ENCODE results near the gene BNC2. TPM values are rescaled to one million over a fixed set of nuclear protein-coding genes. Genes with fewer than 3 reads are reported as not detected.

Gene BNC2
- total RNA-seq, 1 donor from 2014 or later: not detected

DNA sequence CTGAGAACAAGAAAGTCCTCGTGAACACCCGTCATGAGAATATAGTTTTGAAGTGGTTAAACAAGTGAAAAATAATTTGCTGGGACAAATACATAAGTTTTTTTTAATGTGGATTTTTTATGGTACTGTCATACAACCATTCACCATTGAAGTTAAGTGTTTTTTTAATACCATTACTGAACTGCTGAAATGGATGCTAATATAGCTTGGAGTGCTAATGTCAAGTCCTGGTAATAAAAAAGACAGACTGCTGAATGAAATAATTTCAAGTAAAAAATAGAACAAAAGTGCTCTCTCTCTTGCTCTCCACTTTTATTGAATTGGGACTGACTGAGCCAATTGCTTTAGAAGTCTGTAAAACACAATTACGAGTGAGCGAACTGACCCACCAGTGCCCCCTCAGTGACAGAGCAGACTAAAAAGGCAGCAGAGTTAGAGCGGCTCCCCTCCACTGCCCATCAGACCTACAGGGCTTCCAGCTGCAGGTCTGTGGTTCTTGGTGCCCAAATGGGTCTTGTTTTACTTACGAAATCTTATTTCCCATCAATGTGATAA, 442.5 kb downstream of the BNC2 start:
- Mint-ChIP-seq H3K9me3 (peaks cover 4% of the 10 kb centered on the region), H3K27me3 (ENCODE audit: low read depth) (no peaks in the 10 kb centered on the region), H3K36me3 (ENCODE audit: low read depth) (no peaks in the 10 kb centered on the region), H3K27ac (no peak overlapping the region), H3K4me3 (ENCODE audit: low read depth) (no peak overlapping the region), H3K4me1 (ENCODE audit: low read depth) (no peaks in the 10 kb centered on the region)
- intact Hi-C loops (cut with micrococcal nuclease): no loop called here
- no peak for DNase-seq (ENCODE audit: low spot score)

DNA sequence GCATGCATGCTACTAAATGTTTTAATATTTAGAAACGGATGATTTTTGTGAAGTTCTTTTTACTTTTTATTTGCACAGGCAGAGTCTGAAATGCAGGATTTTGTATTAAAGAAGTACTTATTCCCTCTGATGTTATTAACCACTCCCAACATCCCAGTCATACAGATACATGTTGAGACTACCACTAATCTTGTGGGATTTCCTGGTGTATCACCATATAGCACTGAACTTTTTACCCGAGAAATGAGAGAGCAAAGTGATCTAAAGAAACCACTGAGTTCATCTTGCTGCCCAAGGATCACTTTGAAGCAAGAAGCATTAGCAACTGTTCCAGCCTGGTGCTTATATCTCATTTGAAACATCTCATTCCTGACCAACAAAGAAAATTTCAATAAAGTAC, 443.8 kb downstream of the BNC2 start:
- Mint-ChIP-seq H3K27me3 (ENCODE audit: low read depth) (no peaks in the 10 kb centered on the region), H3K4me3 (ENCODE audit: low read depth) (no peak overlapping the region), H3K27ac (no peak overlapping the region), H3K36me3 (ENCODE audit: low read depth) (no peaks in the 10 kb centered on the region), H3K4me1 (ENCODE audit: low read depth) (no peaks in the 10 kb centered on the region), H3K9me3 (peaks cover 4% of the 10 kb centered on the region)
- intact Hi-C loops (cut with micrococcal nuclease): no loop called here
- no peak for DNase-seq (ENCODE audit: low spot score)

GRCh38 chr9:16425562-16426231, 444.8 kb downstream of the BNC2 start:
- Mint-ChIP-seq H3K4me1 (ENCODE audit: low read depth) (no peaks in the 10 kb centered on the region), H3K27ac (no peak overlapping the region), H3K9me3 (peaks cover 4% of the 10 kb centered on the region), H3K36me3 (ENCODE audit: low read depth) (no peaks in the 10 kb centered on the region), H3K4me3 (ENCODE audit: low read depth) (no peak overlapping the region), H3K27me3 (ENCODE audit: low read depth) (no peaks in the 10 kb centered on the region)
- no peak for DNase-seq (ENCODE audit: low spot score)
- intact Hi-C loops (cut with micrococcal nuclease): no loop called here

- Mint-ChIP-seq H3K9me3 (peaks cover 4% of the 10 kb centered on the region), H3K36me3 (ENCODE audit: low read depth) (no peaks in the 10 kb centered on the region), H3K27me3 (ENCODE audit: low read depth) (no peaks in the 10 kb centered on the region), H3K4me1 (ENCODE audit: low read depth) (no peaks in the 10 kb centered on the region), H3K4me3 (ENCODE audit: low read depth) (no peak overlapping the region), H3K27ac (no peak overlapping the region)
- no peak for DNase-seq (ENCODE audit: low spot score)
- intact Hi-C loops (cut with micrococcal nuclease): no loop called here
These were observed 448.4 kb downstream of the BNC2 start for GRCh38 chr9:16422114-16422513.

- H3K36me3 Mint-ChIP-seq (ENCODE audit: low read depth): no peaks in the 10 kb centered on the region
- no peak overlapping the region for H3K27ac Mint-ChIP-seq
- DNase-seq (ENCODE audit: low spot score): no peak
- H3K27me3 Mint-ChIP-seq (ENCODE audit: low read depth): no peaks in the 10 kb centered on the region
- intact Hi-C loops (cut with micrococcal nuclease): no loop called here
- H3K4me1 Mint-ChIP-seq (ENCODE audit: low read depth): no peaks in the 10 kb centered on the region
- no peak overlapping the region for H3K4me3 Mint-ChIP-seq (ENCODE audit: low read depth)
- H3K9me3 Mint-ChIP-seq: peaks cover 4% of the 10 kb centered on the region
These were observed 448.9 kb downstream of the BNC2 start for GRCh38 chr9:16421532-16421931.

GRCh38 chr9:16419124-16419523, 451.3 kb downstream of the BNC2 start:
- H3K36me3 Mint-ChIP-seq (ENCODE audit: low read depth): no peaks in the 10 kb centered on the region
- intact Hi-C loops (cut with micrococcal nuclease): no loop called here
- no peak for DNase-seq (ENCODE audit: low spot score)
- no peak overlapping the region for H3K27ac Mint-ChIP-seq
- no peaks in the 10 kb centered on the region for H3K9me3 Mint-ChIP-seq
- no peaks in the 10 kb centered on the region for H3K4me1 Mint-ChIP-seq (ENCODE audit: low read depth)
- H3K27me3 Mint-ChIP-seq (ENCODE audit: low read depth): no peaks in the 10 kb centered on the region
- no peak overlapping the region for H3K4me3 Mint-ChIP-seq (ENCODE audit: low read depth)

DNA sequence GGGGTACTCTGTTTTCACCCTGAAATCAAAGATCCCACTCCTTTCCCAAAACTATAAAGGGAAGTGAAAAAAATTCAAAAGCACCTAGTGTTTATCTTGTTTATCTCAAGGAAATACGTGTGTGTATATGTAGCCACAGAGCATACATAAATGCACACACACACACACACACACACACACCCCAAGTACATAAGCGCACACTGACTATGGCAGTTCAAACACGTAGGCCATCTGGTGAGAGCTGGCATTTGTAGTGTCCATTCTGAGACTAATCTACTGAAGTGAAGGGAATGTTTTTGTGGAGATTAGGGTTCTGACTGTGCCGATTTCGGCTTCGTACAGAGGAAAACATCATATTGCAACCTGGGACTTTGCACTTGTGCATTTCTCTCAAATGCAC, 451.7 kb downstream of the BNC2 start:
- no peaks in the 10 kb centered on the region for H3K36me3 Mint-ChIP-seq (ENCODE audit: low read depth)
- H3K4me3 Mint-ChIP-seq (ENCODE audit: low read depth): no peak overlapping the region
- no peaks in the 10 kb centered on the region for H3K9me3 Mint-ChIP-seq
- no peaks in the 10 kb centered on the region for H3K4me1 Mint-ChIP-seq (ENCODE audit: low read depth)
- no peaks in the 10 kb centered on the region for H3K27me3 Mint-ChIP-seq (ENCODE audit: low read depth)
- intact Hi-C loops (cut with micrococcal nuclease): no loop called here
- DNase-seq (ENCODE audit: low spot score): no peak
- no peak overlapping the region for H3K27ac Mint-ChIP-seq

DNA sequence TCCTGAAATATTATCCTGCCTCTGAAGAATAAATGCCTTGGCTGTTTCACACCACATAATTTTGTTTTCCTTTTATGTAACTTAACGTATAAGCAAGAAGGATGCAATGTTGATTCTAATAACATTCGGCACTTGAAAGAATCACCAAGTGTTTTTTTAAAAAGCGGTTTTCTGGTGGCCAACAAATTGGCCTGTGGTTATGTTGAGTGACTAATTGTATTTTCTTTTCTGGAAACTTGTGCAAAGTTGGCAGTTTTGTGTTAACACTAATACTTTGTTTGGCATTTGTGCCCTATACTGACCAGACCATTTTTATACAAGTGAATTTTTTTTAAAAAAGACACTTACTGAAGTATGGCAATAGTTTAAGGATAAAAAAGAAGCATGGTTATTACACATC, 452.7 kb downstream of the BNC2 start:
- Mint-ChIP-seq H3K36me3 (ENCODE audit: low read depth) (no peaks in the 10 kb centered on the region), H3K4me3 (ENCODE audit: low read depth) (no peak overlapping the region), H3K4me1 (ENCODE audit: low read depth) (no peaks in the 10 kb centered on the region), H3K27ac (no peak overlapping the region), H3K27me3 (ENCODE audit: low read depth) (no peaks in the 10 kb centered on the region), H3K9me3 (no peaks in the 10 kb centered on the region)
- DNase-seq (ENCODE audit: low spot score): no peak
- intact Hi-C loops (cut with micrococcal nuclease): no loop called here

DNA sequence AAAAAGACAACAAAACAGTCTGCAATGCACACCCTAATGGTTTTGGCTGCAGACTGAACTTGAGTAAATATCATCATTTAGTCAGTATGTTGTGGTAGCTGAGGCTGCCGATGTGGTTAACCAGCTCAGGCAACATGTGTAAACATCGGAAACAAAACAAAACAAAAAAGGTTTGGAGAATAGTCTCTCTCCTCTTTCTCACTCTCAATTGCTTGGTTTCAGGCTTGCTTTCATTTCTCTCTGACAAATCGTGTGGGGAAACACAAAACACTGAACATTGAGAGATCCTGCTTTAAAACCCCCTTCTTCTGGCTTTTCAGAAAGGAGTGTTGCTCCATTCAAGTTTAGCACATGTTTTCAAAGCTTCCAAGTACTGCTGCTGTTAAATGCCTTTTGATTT, 453.3 kb downstream of the BNC2 start:
- DNase-seq (ENCODE audit: low spot score): no peak
- Mint-ChIP-seq H3K9me3 (no peaks in the 10 kb centered on the region), H3K27me3 (ENCODE audit: low read depth) (no peaks in the 10 kb centered on the region), H3K27ac (no peak overlapping the region), H3K4me3 (ENCODE audit: low read depth) (no peak overlapping the region), H3K36me3 (ENCODE audit: low read depth) (no peaks in the 10 kb centered on the region), H3K4me1 (ENCODE audit: low read depth) (no peaks in the 10 kb centered on the region)
- intact Hi-C loops (cut with micrococcal nuclease): no loop called here

GRCh38 chr9:16414451-16414850, 456.0 kb downstream of the BNC2 start:
- H3K36me3 Mint-ChIP-seq (ENCODE audit: low read depth): no peaks in the 10 kb centered on the region
- no peaks in the 10 kb centered on the region for H3K4me1 Mint-ChIP-seq (ENCODE audit: low read depth)
- DNase-seq (ENCODE audit: low spot score): no peak
- H3K4me3 Mint-ChIP-seq (ENCODE audit: low read depth): no peak overlapping the region
- H3K9me3 Mint-ChIP-seq: no peaks in the 10 kb centered on the region
- intact Hi-C loops (cut with micrococcal nuclease): no loop called here
- no peak overlapping the region for H3K27ac Mint-ChIP-seq
- no peaks in the 10 kb centered on the region for H3K27me3 Mint-ChIP-seq (ENCODE audit: low read depth)

DNA sequence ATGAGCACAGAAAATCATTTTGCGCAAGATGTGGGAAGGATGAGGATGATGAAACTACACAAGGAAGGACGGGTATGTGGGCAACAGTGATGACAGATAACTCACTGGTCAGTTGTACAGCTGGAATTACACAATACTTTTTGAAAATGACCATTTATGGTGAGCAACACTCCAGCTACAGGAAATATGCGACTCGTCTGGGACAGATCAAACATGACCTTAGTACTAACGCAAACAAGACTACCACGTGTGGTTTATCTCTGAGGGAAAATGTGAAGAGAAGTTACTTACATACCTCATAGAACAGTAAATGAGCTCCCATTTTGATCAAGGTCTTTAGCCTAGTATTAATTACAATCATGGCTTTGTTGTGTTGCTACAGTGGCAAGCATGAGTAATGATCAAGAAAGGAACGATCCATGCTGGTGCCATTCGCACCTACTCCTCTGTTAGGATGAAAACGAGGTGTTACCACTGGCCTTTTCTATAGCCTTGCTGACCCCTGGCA, 456.9 kb downstream of the BNC2 start:
- intact Hi-C loops (cut with micrococcal nuclease): no loop called here
- no peaks in the 10 kb centered on the region for H3K36me3 Mint-ChIP-seq (ENCODE audit: low read depth)
- DNase-seq (ENCODE audit: low spot score): no peak
- no peak overlapping the region for H3K27ac Mint-ChIP-seq
- H3K27me3 Mint-ChIP-seq (ENCODE audit: low read depth): no peaks in the 10 kb centered on the region
- H3K9me3 Mint-ChIP-seq: no peaks in the 10 kb centered on the region
- H3K4me1 Mint-ChIP-seq (ENCODE audit: low read depth): no peaks in the 10 kb centered on the region
- H3K4me3 Mint-ChIP-seq (ENCODE audit: low read depth): no peak overlapping the region

DNA sequence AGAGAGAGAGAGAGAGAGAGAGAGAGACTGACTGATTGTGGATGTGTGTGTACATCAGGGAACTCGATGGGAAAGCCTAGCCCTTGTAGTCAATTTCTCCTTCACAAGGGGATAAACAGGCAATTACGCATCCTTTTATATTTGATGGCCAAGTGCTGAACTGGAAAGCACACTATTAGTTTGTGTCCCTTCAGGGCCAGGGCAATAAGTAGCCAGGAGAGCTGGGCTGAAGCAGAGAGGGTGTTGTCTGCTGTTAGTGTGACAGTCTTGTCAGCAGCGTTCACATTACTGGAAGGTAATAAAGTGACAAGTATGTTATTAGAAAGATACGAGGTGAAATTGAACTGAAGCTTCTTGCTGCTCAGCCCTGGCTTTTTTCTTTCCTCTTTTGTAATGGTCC, 457.7 kb downstream of the BNC2 start:
- Mint-ChIP-seq H3K36me3 (ENCODE audit: low read depth) (no peaks in the 10 kb centered on the region), H3K27me3 (ENCODE audit: low read depth) (no peaks in the 10 kb centered on the region), H3K27ac (no peak overlapping the region), H3K9me3 (no peaks in the 10 kb centered on the region), H3K4me3 (ENCODE audit: low read depth) (no peak overlapping the region), H3K4me1 (ENCODE audit: low read depth) (no peaks in the 10 kb centered on the region)
- intact Hi-C loops (cut with micrococcal nuclease): no loop called here
- DNase-seq (ENCODE audit: low spot score): no peak

DNA sequence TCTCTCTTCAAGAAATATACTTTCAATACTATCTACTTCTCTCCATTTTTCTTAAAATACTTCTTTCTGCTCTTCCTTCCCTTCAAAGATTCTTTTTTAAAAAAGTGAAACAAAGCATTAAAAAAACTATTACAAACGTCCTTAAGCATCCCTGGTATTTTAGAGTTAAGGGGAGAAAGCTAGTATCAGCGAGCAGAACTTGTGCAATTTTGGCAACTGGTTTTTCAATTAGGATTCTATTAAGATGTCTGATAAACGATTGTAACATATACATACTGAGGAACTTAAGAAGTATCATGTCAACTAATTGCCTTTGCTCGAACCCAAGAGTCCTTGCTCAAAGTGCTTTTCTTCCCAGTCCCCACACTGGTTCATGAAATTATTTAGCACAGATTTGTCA, 459.2 kb downstream of the BNC2 start:
- no peak for DNase-seq (ENCODE audit: low spot score)
- H3K27me3 Mint-ChIP-seq (ENCODE audit: low read depth): no peaks in the 10 kb centered on the region
- no peak overlapping the region for H3K4me3 Mint-ChIP-seq (ENCODE audit: low read depth)
- H3K9me3 Mint-ChIP-seq: no peaks in the 10 kb centered on the region
- H3K27ac Mint-ChIP-seq: no peak overlapping the region
- no peaks in the 10 kb centered on the region for H3K36me3 Mint-ChIP-seq (ENCODE audit: low read depth)
- intact Hi-C loops (cut with micrococcal nuclease): no loop called here
- no peaks in the 10 kb centered on the region for H3K4me1 Mint-ChIP-seq (ENCODE audit: low read depth)
